Measurements from ENCODE around the gene SRP14. TPM values are rescaled to one million over a fixed set of nuclear protein-coding genes. Genes with fewer than 3 reads are reported as not detected.

SRP14 gene
- total and polyA plus RNA-seq, 9 of the 15 experiments (the other 6 are each of a cell fraction or from before 2014, with no cell fraction given): 161 to 1,097 (median 402) TPM

DNA sequence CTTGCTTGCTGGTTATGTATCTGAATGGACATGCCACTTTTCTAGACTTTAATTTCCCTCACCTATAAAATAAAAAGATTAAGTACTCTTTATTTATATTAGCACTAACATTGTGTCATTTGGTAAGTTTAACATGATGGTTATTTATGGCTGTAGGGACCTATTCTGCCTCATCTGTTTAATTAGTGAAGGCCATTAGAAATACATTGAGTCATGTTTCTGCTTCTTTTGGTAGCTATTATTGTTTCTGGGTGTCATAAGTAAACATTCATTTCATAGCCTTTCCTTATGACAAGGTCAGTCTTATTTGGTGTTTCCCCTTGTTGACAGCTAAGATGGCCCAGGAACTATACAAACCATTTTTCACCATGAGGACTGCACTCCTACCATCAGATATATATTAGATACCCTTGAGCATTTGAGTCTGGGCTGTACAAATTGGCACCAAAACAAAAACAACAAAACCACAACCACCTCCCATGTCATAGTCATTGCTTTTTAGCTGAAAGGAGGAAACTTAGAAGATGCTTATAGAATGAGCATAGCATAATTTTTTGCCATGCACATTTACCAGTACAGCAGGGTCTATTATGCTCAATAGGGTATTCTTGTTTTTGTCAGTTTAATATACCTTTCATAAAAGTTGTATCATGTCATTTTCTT is 39.3 kb downstream of the SRP14 start (continued):
- TF ChIP-seq, protein P1, sequence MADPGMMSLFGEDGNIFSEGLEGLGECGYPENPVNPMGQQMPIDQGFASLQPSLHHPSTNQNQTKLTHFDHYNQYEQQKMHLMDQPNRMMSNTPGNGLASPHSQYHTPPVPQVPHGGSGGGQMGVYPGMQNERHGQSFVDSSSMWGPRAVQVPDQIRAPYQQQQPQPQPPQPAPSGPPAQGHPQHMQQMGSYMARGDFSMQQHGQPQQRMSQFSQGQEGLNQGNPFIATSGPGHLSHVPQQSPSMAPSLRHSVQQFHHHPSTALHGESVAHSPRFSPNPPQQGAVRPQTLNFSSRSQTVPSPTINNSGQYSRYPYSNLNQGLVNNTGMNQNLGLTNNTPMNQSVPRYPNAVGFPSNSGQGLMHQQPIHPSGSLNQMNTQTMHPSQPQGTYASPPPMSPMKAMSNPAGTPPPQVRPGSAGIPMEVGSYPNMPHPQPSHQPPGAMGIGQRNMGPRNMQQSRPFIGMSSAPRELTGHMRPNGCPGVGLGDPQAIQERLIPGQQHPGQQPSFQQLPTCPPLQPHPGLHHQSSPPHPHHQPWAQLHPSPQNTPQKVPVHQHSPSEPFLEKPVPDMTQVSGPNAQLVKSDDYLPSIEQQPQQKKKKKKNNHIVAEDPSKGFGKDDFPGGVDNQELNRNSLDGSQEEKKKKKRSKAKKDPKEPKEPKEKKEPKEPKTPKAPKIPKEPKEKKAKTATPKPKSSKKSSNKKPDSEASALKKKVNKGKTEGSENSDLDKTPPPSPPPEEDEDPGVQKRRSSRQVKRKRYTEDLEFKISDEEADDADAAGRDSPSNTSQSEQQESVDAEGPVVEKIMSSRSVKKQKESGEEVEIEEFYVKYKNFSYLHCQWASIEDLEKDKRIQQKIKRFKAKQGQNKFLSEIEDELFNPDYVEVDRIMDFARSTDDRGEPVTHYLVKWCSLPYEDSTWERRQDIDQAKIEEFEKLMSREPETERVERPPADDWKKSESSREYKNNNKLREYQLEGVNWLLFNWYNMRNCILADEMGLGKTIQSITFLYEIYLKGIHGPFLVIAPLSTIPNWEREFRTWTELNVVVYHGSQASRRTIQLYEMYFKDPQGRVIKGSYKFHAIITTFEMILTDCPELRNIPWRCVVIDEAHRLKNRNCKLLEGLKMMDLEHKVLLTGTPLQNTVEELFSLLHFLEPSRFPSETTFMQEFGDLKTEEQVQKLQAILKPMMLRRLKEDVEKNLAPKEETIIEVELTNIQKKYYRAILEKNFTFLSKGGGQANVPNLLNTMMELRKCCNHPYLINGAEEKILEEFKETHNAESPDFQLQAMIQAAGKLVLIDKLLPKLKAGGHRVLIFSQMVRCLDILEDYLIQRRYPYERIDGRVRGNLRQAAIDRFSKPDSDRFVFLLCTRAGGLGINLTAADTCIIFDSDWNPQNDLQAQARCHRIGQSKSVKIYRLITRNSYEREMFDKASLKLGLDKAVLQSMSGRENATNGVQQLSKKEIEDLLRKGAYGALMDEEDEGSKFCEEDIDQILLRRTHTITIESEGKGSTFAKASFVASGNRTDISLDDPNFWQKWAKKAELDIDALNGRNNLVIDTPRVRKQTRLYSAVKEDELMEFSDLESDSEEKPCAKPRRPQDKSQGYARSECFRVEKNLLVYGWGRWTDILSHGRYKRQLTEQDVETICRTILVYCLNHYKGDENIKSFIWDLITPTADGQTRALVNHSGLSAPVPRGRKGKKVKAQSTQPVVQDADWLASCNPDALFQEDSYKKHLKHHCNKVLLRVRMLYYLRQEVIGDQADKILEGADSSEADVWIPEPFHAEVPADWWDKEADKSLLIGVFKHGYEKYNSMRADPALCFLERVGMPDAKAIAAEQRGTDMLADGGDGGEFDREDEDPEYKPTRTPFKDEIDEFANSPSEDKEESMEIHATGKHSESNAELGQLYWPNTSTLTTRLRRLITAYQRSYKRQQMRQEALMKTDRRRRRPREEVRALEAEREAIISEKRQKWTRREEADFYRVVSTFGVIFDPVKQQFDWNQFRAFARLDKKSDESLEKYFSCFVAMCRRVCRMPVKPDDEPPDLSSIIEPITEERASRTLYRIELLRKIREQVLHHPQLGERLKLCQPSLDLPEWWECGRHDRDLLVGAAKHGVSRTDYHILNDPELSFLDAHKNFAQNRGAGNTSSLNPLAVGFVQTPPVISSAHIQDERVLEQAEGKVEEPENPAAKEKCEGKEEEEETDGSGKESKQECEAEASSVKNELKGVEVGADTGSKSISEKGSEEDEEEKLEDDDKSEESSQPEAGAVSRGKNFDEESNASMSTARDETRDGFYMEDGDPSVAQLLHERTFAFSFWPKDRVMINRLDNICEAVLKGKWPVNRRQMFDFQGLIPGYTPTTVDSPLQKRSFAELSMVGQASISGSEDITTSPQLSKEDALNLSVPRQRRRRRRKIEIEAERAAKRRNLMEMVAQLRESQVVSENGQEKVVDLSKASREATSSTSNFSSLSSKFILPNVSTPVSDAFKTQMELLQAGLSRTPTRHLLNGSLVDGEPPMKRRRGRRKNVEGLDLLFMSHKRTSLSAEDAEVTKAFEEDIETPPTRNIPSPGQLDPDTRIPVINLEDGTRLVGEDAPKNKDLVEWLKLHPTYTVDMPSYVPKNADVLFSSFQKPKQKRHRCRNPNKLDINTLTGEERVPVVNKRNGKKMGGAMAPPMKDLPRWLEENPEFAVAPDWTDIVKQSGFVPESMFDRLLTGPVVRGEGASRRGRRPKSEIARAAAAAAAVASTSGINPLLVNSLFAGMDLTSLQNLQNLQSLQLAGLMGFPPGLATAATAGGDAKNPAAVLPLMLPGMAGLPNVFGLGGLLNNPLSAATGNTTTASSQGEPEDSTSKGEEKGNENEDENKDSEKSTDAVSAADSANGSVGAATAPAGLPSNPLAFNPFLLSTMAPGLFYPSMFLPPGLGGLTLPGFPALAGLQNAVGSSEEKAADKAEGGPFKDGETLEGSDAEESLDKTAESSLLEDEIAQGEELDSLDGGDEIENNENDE (IDR thresholded peaks at IDR 0.05; ENCODE audit: low read depth, low read length): no peak
- TF ChIP-seq, protein P2, sequence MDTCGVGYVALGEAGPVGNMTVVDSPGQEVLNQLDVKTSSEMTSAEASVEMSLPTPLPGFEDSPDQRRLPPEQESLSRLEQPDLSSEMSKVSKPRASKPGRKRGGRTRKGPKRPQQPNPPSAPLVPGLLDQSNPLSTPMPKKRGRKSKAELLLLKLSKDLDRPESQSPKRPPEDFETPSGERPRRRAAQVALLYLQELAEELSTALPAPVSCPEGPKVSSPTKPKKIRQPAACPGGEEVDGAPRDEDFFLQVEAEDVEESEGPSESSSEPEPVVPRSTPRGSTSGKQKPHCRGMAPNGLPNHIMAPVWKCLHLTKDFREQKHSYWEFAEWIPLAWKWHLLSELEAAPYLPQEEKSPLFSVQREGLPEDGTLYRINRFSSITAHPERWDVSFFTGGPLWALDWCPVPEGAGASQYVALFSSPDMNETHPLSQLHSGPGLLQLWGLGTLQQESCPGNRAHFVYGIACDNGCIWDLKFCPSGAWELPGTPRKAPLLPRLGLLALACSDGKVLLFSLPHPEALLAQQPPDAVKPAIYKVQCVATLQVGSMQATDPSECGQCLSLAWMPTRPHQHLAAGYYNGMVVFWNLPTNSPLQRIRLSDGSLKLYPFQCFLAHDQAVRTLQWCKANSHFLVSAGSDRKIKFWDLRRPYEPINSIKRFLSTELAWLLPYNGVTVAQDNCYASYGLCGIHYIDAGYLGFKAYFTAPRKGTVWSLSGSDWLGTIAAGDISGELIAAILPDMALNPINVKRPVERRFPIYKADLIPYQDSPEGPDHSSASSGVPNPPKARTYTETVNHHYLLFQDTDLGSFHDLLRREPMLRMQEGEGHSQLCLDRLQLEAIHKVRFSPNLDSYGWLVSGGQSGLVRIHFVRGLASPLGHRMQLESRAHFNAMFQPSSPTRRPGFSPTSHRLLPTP (IDR thresholded peaks at IDR 0.05; ENCODE audit: borderline replicate concordance, extremely low read depth, insufficient read length): no peak
- TF ChIP-seq, protein P3, sequence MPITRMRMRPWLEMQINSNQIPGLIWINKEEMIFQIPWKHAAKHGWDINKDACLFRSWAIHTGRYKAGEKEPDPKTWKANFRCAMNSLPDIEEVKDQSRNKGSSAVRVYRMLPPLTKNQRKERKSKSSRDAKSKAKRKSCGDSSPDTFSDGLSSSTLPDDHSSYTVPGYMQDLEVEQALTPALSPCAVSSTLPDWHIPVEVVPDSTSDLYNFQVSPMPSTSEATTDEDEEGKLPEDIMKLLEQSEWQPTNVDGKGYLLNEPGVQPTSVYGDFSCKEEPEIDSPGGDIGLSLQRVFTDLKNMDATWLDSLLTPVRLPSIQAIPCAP (CRISPR knock-in tag; IDR thresholded peaks at IDR 0.05; ENCODE audit: borderline replicate concordance): no peak
- TF ChIP-seq LEF1 (IDR thresholded peaks at IDR 0.05) (no peak), ZFP30 (CRISPR knock-in tag; IDR thresholded peaks at IDR 0.05; ENCODE audit: borderline replicate concordance) (no peak), ADNP (tag; IDR thresholded peaks at IDR 0.05) (no peak), HSF4 (CRISPR knock-in tag; IDR thresholded peaks at IDR 0.05; ENCODE audit: borderline replicate concordance) (no peak), SP2 (IDR thresholded peaks at IDR 0.05; ENCODE audit: extremely low read depth, low read depth, low read length, poor library complexity, severe bottlenecking) (no peak), MED1 (CRISPR knock-in tag; IDR thresholded peaks at IDR 0.05; ENCODE audit: borderline replicate concordance) (no peak)

Data from K562 (cell line).